GM19239 (cell line): Measurements from ENCODE around the gene SHROOM2.
A peak's percentile ranks its signal among the peaks of the same experiment; 100 is the strongest.

Experiments used
- DNase-seq: peaks from one replicate; pipeline ENCODE4 v3.0.0; 2011; ENCODE audit warnings: low spot score; ENCODE audit not compliant: insufficient read length
- FAIRE-seq: peaks from 2 replicates; lab custom pipeline; 2011; peaks lifted over from hg19 to GRCh38; lab: Jason Lieb, UNC

The SHROOM2 gene

GRCh38 chrX:9980401-9980800, 194.2 kb downstream of the SHROOM2 start:
- DNase-seq: no peak
- no peak for FAIRE-seq

DNA sequence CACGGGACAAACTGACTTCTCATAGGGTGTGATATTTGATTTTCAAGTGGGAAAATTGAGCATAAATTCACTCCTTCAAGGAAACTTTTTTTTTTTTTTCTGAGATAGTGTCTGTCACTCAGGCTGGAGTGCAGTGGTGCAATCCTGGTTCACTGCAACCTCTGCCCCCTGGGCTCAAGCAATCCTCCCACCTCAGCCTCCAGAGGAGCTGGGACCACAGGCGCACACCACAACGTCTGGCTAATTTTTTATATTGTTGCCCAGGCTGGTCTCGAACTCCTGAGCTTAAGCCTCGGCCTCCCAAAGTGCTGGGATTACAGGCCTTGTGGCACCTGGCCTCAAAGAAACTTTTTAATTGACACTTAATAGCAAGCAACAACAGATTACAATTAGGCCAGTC, 194.7 kb downstream of the SHROOM2 start:
- FAIRE-seq (no peak), DNase-seq (no peak)

DNA sequence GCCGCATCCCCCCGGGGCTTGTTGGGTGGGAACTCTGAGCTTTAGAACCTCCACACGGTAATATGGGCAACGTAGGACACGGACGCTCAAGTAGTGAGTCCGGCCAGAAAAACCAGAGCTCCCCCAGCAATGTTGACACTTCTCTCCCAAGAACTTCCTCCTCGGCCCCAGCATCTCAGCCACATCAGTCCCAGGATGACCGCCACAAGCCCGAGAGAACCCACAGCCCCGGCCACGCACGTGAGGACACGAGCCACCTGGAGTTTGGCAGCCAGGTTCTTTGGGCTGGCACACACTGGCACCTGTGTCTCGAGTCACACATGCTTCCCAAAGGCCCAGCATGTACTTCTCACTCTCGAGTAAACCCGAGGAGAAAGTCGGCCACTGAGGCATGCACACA, 197.2 kb downstream of the SHROOM2 start:
- no peak for DNase-seq
- FAIRE-seq: no peak

- DNase-seq (no peak), FAIRE-seq (no peak)
Observed at GRCh38 chrX:9983846-9984245, 197.6 kb downstream of the SHROOM2 start.

DNA sequence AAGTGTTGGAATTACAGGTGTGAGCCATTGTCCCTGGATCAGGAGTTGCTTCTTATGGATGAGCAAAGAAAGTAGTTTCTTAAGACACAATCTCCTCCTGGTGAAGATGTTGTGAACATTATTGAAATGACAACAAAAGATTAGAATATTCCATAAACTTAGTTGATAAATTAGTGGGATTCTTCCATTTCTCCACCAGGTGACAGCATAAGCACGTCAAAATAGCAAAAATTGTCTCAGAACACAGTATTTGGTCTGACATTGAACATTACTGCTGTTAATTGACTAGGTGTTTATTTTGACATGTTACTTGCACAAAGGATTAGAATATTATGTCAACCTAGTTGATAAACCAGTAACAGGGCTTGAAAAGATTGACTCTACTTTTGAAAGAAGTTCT, 202.5 kb downstream of the SHROOM2 start:
- no peak for DNase-seq
- peak; percentile 35 for FAIRE-seq

- FAIRE-seq (no peak), DNase-seq (no peak)
Observed at GRCh38 chrX:9992061-9992460, 205.8 kb downstream of the SHROOM2 start.

DNA sequence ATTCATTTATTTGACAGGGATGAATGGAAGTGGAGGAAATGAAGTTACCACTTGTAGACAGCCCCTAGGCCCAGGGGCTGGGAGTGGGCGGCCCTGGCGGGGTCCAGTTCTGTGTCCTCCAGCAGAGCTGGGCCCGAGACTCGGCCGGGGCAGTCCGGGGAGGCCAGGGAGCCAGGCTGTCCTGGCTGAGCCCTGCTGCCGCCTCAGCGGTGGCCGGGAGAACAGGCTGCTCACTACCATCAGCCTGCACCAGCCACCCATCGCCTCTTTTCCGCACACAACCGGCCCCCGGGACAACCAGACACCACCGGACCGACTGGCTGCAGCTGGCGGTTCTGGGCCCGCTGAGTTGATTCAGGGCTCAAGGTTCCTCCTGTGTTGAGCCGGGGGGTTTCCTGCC, 206.5 kb downstream of the SHROOM2 start:
- DNase-seq: no peak
- FAIRE-seq: no peak

DNA sequence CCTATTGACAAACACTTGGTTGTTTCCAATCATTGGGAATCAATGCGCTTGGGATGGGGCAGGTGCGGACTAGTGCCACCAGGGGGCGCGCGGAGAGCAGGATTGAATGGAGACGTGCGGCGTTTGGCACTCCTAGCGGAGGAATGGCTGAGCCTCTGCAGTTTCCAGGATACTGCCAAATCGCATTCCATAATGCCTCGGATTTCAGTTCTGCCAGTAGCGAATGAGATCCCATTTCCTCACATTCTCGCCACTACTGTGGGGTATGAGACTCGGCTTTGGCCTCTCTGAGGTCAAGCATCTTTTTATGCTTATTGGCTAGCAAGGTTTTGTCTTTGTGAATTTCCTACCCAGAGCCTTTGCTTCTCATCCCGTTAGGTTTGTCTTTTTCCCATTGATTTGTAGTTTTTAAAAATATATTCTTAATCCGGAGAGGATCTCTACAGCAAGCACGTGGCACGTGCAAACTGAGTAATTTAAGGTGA, 209.7 kb downstream of the SHROOM2 start:
- FAIRE-seq (peak; percentile 26), DNase-seq (peak; percentile 50)

GRCh38 chrX:9997041-9997440, 210.8 kb downstream of the SHROOM2 start:
- no peak for FAIRE-seq
- DNase-seq: no peak

DNA sequence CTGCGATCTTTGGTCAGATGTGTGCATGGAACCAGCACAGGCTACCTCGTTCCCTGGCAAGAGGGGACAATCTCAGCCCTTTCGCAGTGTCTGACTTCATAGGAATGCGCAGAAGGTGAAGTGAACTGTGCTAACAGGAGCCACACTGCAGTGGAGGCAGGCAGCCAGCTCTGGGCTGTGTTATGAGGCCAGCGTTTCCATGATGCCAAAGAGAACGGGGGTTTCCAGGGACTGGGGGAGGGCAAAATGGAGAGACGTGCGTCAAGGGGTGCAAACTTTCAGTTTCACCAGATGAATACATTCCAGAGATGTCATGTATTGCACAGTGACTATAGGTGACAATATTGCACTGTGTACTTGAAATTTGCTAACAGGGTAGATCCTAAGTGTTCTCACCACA, 211.3 kb downstream of the SHROOM2 start:
- DNase-seq (no peak), FAIRE-seq (no peak)
